WTC11 (cell line): ENCODE measurements around the gene CELA2A.

ENCODE experiments used
- CREM ChIP-seq: sonication (generic); formaldehyde crosslinking; IDR thresholded peaks from 2 replicates; pipeline ENCODE4 v1.8.1; 2022; ENCODE audit warnings: mild to moderate bottlenecking, missing genetic modification reagents, moderate library complexity
- CTCF ChIP-seq: fragments of 200-600 bp; IDR thresholded peaks from 2 replicates; pipeline ENCODE4 v1.8.0; 2022; ENCODE audit warnings: antibody characterized with exemption
- HMGXB4 ChIP-seq: sonication (generic); formaldehyde crosslinking; IDR thresholded peaks from 2 replicates; pipeline ENCODE4 v1.8.1; 2023; ENCODE audit warnings: mild to moderate bottlenecking, moderate library complexity, missing genetic modification reagents
- MAX ChIP-seq: sonication (generic); formaldehyde crosslinking; IDR thresholded peaks from 2 replicates; pipeline ENCODE4 v1.8.0; 2022; ENCODE audit warnings: mild to moderate bottlenecking, missing genetic modification reagents
- MYBL2 ChIP-seq: sonication (generic); formaldehyde crosslinking; IDR thresholded peaks from 2 replicates; pipeline ENCODE4 v1.8.1; 2023; ENCODE audit warnings: mild to moderate bottlenecking, moderate library complexity, missing genetic modification reagents
- NFYB ChIP-seq: sonication (generic); formaldehyde crosslinking; conservative IDR thresholded peaks from 2 replicates; pipeline ENCODE4 v1.8.0; 2022; ENCODE audit warnings: low read depth, missing genetic modification reagents
- PRDM15 ChIP-seq: sonication (generic); formaldehyde crosslinking; IDR thresholded peaks from 2 replicates; pipeline ENCODE4 v1.8.0; 2022; ENCODE audit warnings: missing genetic modification reagents
- USF2 ChIP-seq: sonication (generic); formaldehyde crosslinking; IDR thresholded peaks from 2 replicates; pipeline ENCODE4 v1.8.1; 2023; ENCODE audit warnings: mild to moderate bottlenecking, missing genetic modification reagents, moderate library complexity
- ZBTB43 ChIP-seq: sonication (generic); formaldehyde crosslinking; IDR thresholded peaks from 2 replicates; pipeline ENCODE4 v1.8.1; 2023; ENCODE audit warnings: mild to moderate bottlenecking, missing genetic modification reagents

- TF ChIP-seq ZBTB43 (CRISPR knock-in tag) (no peak), HMGXB4 (no peak), NFYB (CRISPR knock-in tag) (no peak), CTCF (no peak), PRDM15 (CRISPR knock-in tag) (no peak), MYBL2 (no peak), USF2 (no peak), CREM (CRISPR knock-in tag) (no peak), MAX (no peak)
Observed at GRCh38 chr1:15436881-15437442, 19.6 kb upstream of the CELA2A start.
